Vagina (tissue), 2 donors: ENCODE measurements around the gene EPAS1. TPM values are rescaled to one million over a fixed set of nuclear protein-coding genes. Genes with fewer than 3 reads are reported as not detected.

ENCODE experiments used
- DNase-seq, 2 donors: peaks; one replicate each; pipeline ENCODE4 v3.0.0-alpha.2; 2017; ENCODE audit errors: extremely low spot score in 2 of 2
- H3K27ac ChIP-seq: fragments of 200-600 bp; sonication (generic); one replicate; pipeline ENCODE4 v1.5.1; 2019
- H3K27me3 ChIP-seq: fragments of 200-600 bp; sonication (generic); one replicate; pipeline ENCODE4 v1.5.1; 2019
- H3K36me3 ChIP-seq, 2 donors: fragments of 200-600 bp; sonication (generic); one replicate each; pipeline ENCODE4 v1.5.1; 2017 to 2019
- H3K4me1 ChIP-seq: fragments of 200-600 bp; sonication (generic); one replicate; pipeline ENCODE4 v1.5.1; 2019
- H3K4me3 ChIP-seq, 2 donors: fragments of 200-600 bp; sonication (generic); 1 replicate in 1 of 2; 2 replicates in 1 of 2; pipeline ENCODE4 v1.5.1; 2016 to 2019
- H3K9me3 ChIP-seq: fragments of 200-600 bp; sonication (generic); one replicate; pipeline ENCODE4 v1.5.1; 2019
- POLR2A ChIP-seq, 2 donors: fragments of 450-650 bp; IDR thresholded peaks; one replicate each; pipeline ENCODE4 v1.6.1; 2017; ENCODE audit warnings: antibody characterized with exemption in 2 of 2, mild to moderate bottlenecking in 2 of 2, moderate library complexity in 2 of 2
- POLR2AphosphoS5 ChIP-seq, 2 donors: sonication (generic); formaldehyde crosslinking; IDR thresholded peaks; one replicate each; pipeline ENCODE4 v1.9.0; 2017; ENCODE audit warnings: antibody characterized with exemption in 2 of 2, mild to moderate bottlenecking in 2 of 2, low read depth in 1 of 2; ENCODE audit not compliant: insufficient read depth in 1 of 2
- intact Hi-C: fragments of 100-400 bp; cut with DNase I; formaldehyde crosslinking; loops from one replicate; pipeline ENCODE4 v1.15.1; 2023
- total RNA-seq: library from RNA; depleted of rRNA; stranded (reverse); fragments of >200 nt; gene quantifications from one replicate; pipeline ENCODE4 v1.2.3, GENCODE V29; 2016
- TF ChIP-seq, protein P1 (sequence below), 3 experiments: fragments of 450-650 bp in 2 of 3; fragments of 200-600 bp in 1 of 3; sonication (generic) in 1 of 3; IDR thresholded peaks; one replicate each; pipeline ENCODE4 v1.5.1; 2017 to 2019; ENCODE audit warnings: antibody characterized with exemption in 3 of 3, mild to moderate bottlenecking in 2 of 3, moderate library complexity in 2 of 3

EPAS1 gene
- total RNA-seq, 1 donor from 2014 or later: 222 TPM

DNA sequence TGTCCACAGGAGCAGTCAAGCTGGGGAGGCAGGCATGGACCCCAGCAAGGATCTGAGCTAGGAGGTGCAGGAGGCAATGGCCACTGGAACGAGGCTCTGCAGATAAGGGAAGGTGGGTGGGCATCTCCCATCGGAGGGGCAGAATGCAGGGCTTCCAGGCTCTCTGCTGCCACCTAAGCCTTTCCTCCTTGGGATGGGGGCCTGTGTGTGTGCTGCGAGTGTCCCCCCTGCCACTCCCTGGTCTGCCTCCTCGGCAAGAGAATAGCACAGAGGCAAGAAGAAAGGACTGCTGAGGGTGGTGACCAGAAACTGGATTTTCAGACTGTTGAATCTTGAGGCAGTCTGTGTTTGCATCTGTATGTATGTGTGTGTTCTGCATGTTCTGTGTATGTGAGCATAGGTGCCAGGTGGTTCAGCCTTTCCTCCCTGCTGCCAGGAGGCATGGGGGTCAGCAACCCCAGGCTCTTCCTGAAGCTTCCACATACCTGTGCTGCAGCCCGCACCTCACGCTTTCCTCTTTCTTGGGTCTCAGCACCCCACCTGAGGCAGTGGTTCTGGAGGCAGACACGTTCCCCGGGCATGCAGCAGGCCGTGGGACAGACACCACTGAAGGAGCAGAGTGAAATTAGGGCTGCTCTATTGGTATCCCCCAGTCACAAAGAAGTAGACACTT, 86.7 kb downstream of the EPAS1 start:
- H3K36me3 ChIP-seq: peaks cover 0 to 45% of the 10 kb centered on the region in 2 donors

DNA sequence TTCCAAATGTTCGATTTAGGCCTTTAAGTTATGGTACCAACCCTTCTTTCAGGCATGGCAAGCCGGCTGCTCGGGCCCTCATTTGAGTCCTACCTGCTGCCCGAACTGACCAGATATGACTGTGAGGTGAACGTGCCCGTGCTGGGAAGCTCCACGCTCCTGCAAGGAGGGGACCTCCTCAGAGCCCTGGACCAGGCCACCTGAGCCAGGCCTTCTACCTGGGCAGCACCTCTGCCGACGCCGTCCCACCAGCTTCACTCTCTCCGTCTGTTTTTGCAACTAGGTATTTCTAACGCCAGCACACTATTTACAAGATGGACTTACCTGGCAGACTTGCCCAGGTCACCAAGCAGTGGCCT, 87.2 kb downstream of the EPAS1 start:
- H3K4me1 ChIP-seq: peaks cover 15% of the 10 kb centered on the region
- no peaks in the 10 kb centered on the region for H3K9me3 ChIP-seq
- no peaks in the 10 kb centered on the region for H3K27me3 ChIP-seq
- H3K4me3 ChIP-seq: no peak overlapping the region
- intact Hi-C loops: no loop called here
- peaks cover 0 to 45% of the 10 kb centered on the region in 2 donors for H3K36me3 ChIP-seq
- DNase-seq: no peak
- peak in 1 of 2 donors; percentile 0 for TF ChIP-seq POLR2AphosphoS5 (IDR thresholded peaks at IDR 0.05; ENCODE audit: insufficient read depth in 1 of 2, low read depth in 1 of 2)
- TF ChIP-seq, protein P1, sequence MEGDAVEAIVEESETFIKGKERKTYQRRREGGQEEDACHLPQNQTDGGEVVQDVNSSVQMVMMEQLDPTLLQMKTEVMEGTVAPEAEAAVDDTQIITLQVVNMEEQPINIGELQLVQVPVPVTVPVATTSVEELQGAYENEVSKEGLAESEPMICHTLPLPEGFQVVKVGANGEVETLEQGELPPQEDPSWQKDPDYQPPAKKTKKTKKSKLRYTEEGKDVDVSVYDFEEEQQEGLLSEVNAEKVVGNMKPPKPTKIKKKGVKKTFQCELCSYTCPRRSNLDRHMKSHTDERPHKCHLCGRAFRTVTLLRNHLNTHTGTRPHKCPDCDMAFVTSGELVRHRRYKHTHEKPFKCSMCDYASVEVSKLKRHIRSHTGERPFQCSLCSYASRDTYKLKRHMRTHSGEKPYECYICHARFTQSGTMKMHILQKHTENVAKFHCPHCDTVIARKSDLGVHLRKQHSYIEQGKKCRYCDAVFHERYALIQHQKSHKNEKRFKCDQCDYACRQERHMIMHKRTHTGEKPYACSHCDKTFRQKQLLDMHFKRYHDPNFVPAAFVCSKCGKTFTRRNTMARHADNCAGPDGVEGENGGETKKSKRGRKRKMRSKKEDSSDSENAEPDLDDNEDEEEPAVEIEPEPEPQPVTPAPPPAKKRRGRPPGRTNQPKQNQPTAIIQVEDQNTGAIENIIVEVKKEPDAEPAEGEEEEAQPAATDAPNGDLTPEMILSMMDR (IDR thresholded peaks at IDR 0.05): no peak
- no peak overlapping the region for H3K27ac ChIP-seq

More for the DNA sequence above, 86.7 kb downstream of the EPAS1 start:
- Histone ChIP-seq H3K27me3 (no peaks in the 10 kb centered on the region), H3K4me1 (peaks cover 20% of the 10 kb centered on the region), H3K4me3 (no peak overlapping the region), H3K9me3 (no peaks in the 10 kb centered on the region), H3K27ac (no peak overlapping the region)
- TF ChIP-seq POLR2A (IDR thresholded peaks at IDR 0.05) (no peak), POLR2AphosphoS5 (IDR thresholded peaks at IDR 0.05; ENCODE audit: insufficient read depth in 1 of 2, low read depth in 1 of 2) (peak in 1 of 2 donors; percentile 21)
- intact Hi-C loops: no loop called here
- DNase-seq: peak in 1 of 2 donors; percentile 79

DNA sequence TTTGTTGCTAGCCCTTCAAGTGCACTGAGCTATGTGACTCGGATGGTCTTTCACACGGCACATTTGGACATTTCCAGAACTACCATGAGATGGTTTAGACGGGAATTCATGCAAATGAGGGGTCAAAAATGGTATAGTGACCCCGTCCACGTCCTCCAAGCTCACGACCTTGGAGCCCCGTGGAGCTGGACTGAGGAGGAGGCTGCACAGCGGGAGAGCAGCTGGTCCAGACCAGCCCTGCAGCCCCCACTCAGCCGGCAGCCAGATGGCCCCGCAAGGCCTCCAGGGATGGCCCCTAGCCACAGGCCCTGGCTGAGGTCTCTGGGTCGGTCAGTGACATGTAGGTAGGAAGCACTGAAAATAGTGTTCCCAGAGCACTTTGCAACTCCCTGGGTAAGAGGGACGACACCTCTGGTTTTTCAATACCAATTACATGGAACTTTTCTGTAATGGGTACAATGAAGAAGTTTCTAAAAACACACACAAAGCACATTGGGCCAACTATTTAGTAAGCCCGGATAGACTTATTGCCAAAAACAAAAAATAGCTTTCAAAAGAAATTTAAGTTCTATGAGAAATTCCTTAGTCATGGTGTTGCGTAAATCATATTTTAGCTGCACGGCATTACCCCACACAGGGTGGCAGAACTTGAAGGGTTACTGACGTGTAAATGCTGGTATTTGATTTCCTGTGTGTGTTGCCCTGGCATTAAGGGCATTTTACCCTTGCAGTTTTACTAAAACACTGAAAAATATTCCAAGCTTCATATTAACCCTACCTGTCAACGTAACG, 88.8 kb downstream of the EPAS1 start:
- Histone ChIP-seq H3K9me3 (no peaks in the 10 kb centered on the region), H3K4me1 (peaks cover 5% of the 10 kb centered on the region), H3K27me3 (no peaks in the 10 kb centered on the region), H3K36me3 (peaks cover 0 to 36% of the 10 kb centered on the region in 2 donors), H3K4me3 (no peak overlapping the region), H3K27ac (no peak overlapping the region)
- intact Hi-C loops: no loop called here
- peak; percentile 58 to 81 for DNase-seq
- no peak for TF ChIP-seq POLR2A (IDR thresholded peaks at IDR 0.05)
- peak in 1 of 2 donors; percentile 52 for TF ChIP-seq POLR2AphosphoS5 (IDR thresholded peaks at IDR 0.05; ENCODE audit: insufficient read depth in 1 of 2, low read depth in 1 of 2)
- TF ChIP-seq, protein P1 (IDR thresholded peaks at IDR 0.05): no peak

DNA sequence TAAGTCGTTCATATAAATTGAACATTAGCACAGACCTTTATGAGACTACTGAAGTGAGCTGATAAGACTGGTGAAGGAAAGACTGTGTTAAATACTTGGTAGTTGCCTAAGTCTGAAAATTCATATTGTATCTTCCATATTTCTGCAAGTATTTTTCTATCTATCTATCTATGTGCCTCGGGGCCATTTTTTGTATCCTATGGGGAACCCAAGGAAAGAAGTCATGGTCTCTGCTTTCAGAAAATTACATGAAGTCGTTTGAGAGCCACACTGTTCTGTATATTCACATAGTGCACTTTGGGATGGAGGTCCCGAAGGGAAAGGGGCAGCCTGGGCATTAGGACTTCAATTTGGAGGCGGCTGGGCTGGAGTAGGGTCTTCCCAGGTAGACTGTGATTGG, 89.6 kb downstream of the EPAS1 start:
- intact Hi-C loops: no loop called here
- no peak for DNase-seq
- peaks cover 0 to 28% of the 10 kb centered on the region in 2 donors for H3K36me3 ChIP-seq
- no peaks in the 10 kb centered on the region for H3K4me1 ChIP-seq
- H3K27ac ChIP-seq: no peak overlapping the region
- TF ChIP-seq, protein P1 (IDR thresholded peaks at IDR 0.05): no peak
- no peak for TF ChIP-seq POLR2AphosphoS5 (IDR thresholded peaks at IDR 0.05; ENCODE audit: insufficient read depth in 1 of 2, low read depth in 1 of 2)
- no peak for TF ChIP-seq POLR2A (IDR thresholded peaks at IDR 0.05)
- no peak overlapping the region for H3K4me3 ChIP-seq
- no peaks in the 10 kb centered on the region for H3K27me3 ChIP-seq
- H3K9me3 ChIP-seq: no peaks in the 10 kb centered on the region

DNA sequence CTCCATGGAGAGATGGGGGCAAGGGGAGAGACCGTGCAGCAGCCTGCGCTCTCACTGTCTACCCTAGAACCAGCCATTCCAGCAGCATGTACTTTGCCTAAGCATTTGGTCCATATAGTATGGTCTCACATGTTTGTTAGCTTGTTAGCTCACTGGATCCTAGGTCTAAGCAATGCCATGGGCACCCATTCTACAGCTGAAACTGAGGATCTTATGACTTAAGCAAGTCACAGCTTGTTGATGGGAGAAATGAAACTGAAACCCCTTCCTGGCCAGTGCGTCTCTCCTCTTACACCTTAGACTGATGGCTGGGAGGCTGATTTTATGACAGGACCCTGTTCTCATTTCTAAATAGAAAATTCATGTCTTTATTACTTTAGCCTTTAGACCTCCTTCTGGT, 90.1 kb downstream of the EPAS1 start:
- TF ChIP-seq, protein P1 (IDR thresholded peaks at IDR 0.05): no peak
- TF ChIP-seq POLR2A (IDR thresholded peaks at IDR 0.05) (no peak), POLR2AphosphoS5 (IDR thresholded peaks at IDR 0.05; ENCODE audit: insufficient read depth in 1 of 2, low read depth in 1 of 2) (no peak)
- H3K4me1 ChIP-seq: no peaks in the 10 kb centered on the region
- no peaks in the 10 kb centered on the region for H3K9me3 ChIP-seq
- no peak overlapping the region for H3K4me3 ChIP-seq
- intact Hi-C loops: no loop called here
- no peak overlapping the region for H3K27ac ChIP-seq
- peak in 1 of 2 donors; percentile 67 for DNase-seq
- H3K27me3 ChIP-seq: no peaks in the 10 kb centered on the region
- peaks cover 0 to 23% of the 10 kb centered on the region in 2 donors for H3K36me3 ChIP-seq
